GM23338 (cell line): ENCODE data around the gene FBL. TPM values are rescaled to one million over a fixed set of nuclear protein-coding genes. Genes with fewer than 3 reads are reported as not detected.

Experiments
- ATAC-seq: fragments of 200-7000 bp; cut with Tn5 transposase; 3 replicates; pipeline ENCODE4 v1.9.1; 2020
- DNase-seq: peaks from one replicate; pipeline ENCODE4 v3.0.0-alpha.2; 2015; ENCODE audit warnings: low spot score
- H2AFZ ChIP-seq: fragments of 200-600 bp; sonication (generic); 2 replicates; pipeline ENCODE4 v1.8.0; 2016; ENCODE audit warnings: antibody characterized with exemption, mild to moderate bottlenecking, moderate library complexity
- H3F3A ChIP-seq: fragments of 200-600 bp; sonication (generic); replicated peaks from 2 replicates; pipeline ENCODE4 v1.8.0; 2017; ENCODE audit warnings: antibody characterized with exemption, mixed run types, low read depth
- H3K27ac ChIP-seq: fragments of 200-600 bp; sonication (generic); 2 replicates; pipeline ENCODE4 v1.6.1; 2016; ENCODE audit warnings: low read depth
- H3K27me3 ChIP-seq: fragments of 200-600 bp; sonication (generic); 2 replicates; pipeline ENCODE4 v1.8.0; 2016; ENCODE audit warnings: mild to moderate bottlenecking, mixed run types, moderate library complexity; ENCODE audit not compliant: insufficient read depth
- H3K36me3 ChIP-seq: fragments of 200-600 bp; sonication (generic); 2 replicates; pipeline ENCODE4 v1.8.0; 2016; ENCODE audit warnings: mild to moderate bottlenecking; ENCODE audit not compliant: insufficient read depth
- H3K4me1 ChIP-seq: fragments of 200-600 bp; sonication (generic); 2 replicates; pipeline ENCODE4 v1.8.0; 2016; ENCODE audit warnings: mild to moderate bottlenecking, moderate library complexity; ENCODE audit not compliant: insufficient read depth
- H3K4me2 ChIP-seq: fragments of 200-600 bp; sonication (generic); 2 replicates; pipeline ENCODE4 v1.7.1; 2017; ENCODE audit warnings: mixed run types
- H3K4me3 ChIP-seq: fragments of 200-600 bp; sonication (generic); 2 replicates; pipeline ENCODE4 v1.6.1; 2016; ENCODE audit warnings: mixed run types
- H3K79me2 ChIP-seq: fragments of 200-600 bp; sonication (generic); replicated peaks from 2 replicates; pipeline ENCODE4 v1.8.0; 2017; ENCODE audit warnings: mild to moderate bottlenecking; ENCODE audit not compliant: insufficient read depth
- H3K9me2 ChIP-seq: fragments of 200-600 bp; sonication (generic); 2 replicates; pipeline ENCODE4 v1.8.0; 2017; ENCODE audit not compliant: insufficient read depth
- H4K20me1 ChIP-seq: fragments of 200-600 bp; sonication (generic); replicated peaks from 2 replicates; pipeline ENCODE4 v1.8.0; 2017; ENCODE audit warnings: mild to moderate bottlenecking; ENCODE audit not compliant: insufficient read depth
- H3K27ac Mint-ChIP-seq: 2 replicates; pipeline ENCODE4 v1.8.0; 2020; ENCODE audit warnings: inconsistent platforms, mild to moderate bottlenecking, moderate library complexity, mixed read lengths
- H3K27me3 Mint-ChIP-seq: 3 replicates; pipeline ENCODE4 v1.8.0; 2022; ENCODE audit warnings: low read depth, mild to moderate bottlenecking, moderate library complexity, mixed read lengths, inconsistent platforms; ENCODE audit not compliant: insufficient read depth, poor library complexity
- H3K36me3 Mint-ChIP-seq: 3 replicates; pipeline ENCODE4 v1.8.0; 2021; ENCODE audit warnings: low read depth, mild to moderate bottlenecking, inconsistent platforms, moderate library complexity, mixed read lengths
- H3K4me1 Mint-ChIP-seq: 3 replicates; pipeline ENCODE4 v1.8.0; 2020; ENCODE audit warnings: mild to moderate bottlenecking, inconsistent platforms, mixed read lengths
- H3K4me3 Mint-ChIP-seq: 3 replicates; pipeline ENCODE4 v1.8.0; 2021; ENCODE audit warnings: moderate library complexity, mild to moderate bottlenecking, inconsistent platforms, mixed read lengths
- H3K9me3 Mint-ChIP-seq: 3 replicates; pipeline ENCODE4 v1.8.0; 2020; ENCODE audit warnings: moderate library complexity, mild to moderate bottlenecking, inconsistent platforms, mixed read lengths
- CREB1 ChIP-seq: fragments of 250-450 bp; sonication (Bioruptor Pico); IDR thresholded peaks from 2 replicates; pipeline ENCODE4 v1.5.0; 2020; ENCODE audit warnings: low read depth, mild to moderate bottlenecking, moderate library complexity
- EZH2 ChIP-seq: fragments of 200-600 bp; sonication (generic); IDR thresholded peaks from one replicate; pipeline ENCODE4 v1.8.0; 2017; ENCODE audit warnings: antibody characterized with exemption, mild to moderate bottlenecking, low read depth; ENCODE audit not compliant: unreplicated experiment
- EZH2phosphoT487 ChIP-seq: fragments of 200-600 bp; sonication (generic); IDR thresholded peaks from one replicate; pipeline ENCODE4 v1.8.1; 2018; ENCODE audit warnings: antibody characterized with exemption; ENCODE audit not compliant: unreplicated experiment
- NANOG ChIP-seq: IDR thresholded peaks from 2 replicates; pipeline ENCODE4 v1.6.1; 2016; ENCODE audit warnings: antibody characterized with exemption, borderline replicate concordance
- POLR2AphosphoS5 ChIP-seq: IDR thresholded peaks from 2 replicates; pipeline ENCODE4 v1.6.1; 2016; ENCODE audit warnings: antibody characterized with exemption, low read depth
- ZNF114 ChIP-seq: fragments of 250-450 bp; sonication (Bioruptor Pico); IDR thresholded peaks from 2 replicates; pipeline ENCODE4 v1.5.0; 2020; ENCODE audit warnings: mild to moderate bottlenecking, moderate library complexity
- ZNF331 ChIP-seq: fragments of 250-450 bp; sonication (Bioruptor Pico); IDR thresholded peaks from 2 replicates; pipeline ENCODE4 v1.5.0; 2020; ENCODE audit warnings: low read depth, mild to moderate bottlenecking, moderate library complexity
- polyA plus RNA-seq: library from polyadenylated mRNA; unstranded; fragments of >200 nt; fragmentation: Nextera tagmentation; extraction: Ambion mirVana; gene quantifications from 2 replicates; pipeline ENCODE4 v1.2.1, GENCODE V29; 2016
- total RNA-seq: library from RNA; depleted of rRNA; stranded (reverse); fragments of >200 nt; shearing (Covaris generic); gene quantifications from 2 replicates; pipeline ENCODE4 v1.2.3, GENCODE V29; 2014
- TF ChIP-seq, protein P1 (sequence below), 2 experiments: fragments of 200-600 bp in 1 of 2; sonication (generic) in 1 of 2; conservative IDR thresholded peaks; 2 replicates each; pipeline versions ENCODE4 v1.5.1 to v1.6.1; 2016 to 2017; ENCODE audit warnings: antibody characterized with exemption in 2 of 2, low read depth in 2 of 2, mild to moderate bottlenecking in 2 of 2, moderate library complexity in 1 of 2
- TF ChIP-seq, protein P2 (sequence below): IDR thresholded peaks from 2 replicates; pipeline ENCODE4 v1.6.1; 2016; ENCODE audit warnings: antibody characterized with exemption

The FBL gene
- total and polyA plus RNA-seq, 2 experiments from 2014 or later: 403 to 553 TPM

DNA sequence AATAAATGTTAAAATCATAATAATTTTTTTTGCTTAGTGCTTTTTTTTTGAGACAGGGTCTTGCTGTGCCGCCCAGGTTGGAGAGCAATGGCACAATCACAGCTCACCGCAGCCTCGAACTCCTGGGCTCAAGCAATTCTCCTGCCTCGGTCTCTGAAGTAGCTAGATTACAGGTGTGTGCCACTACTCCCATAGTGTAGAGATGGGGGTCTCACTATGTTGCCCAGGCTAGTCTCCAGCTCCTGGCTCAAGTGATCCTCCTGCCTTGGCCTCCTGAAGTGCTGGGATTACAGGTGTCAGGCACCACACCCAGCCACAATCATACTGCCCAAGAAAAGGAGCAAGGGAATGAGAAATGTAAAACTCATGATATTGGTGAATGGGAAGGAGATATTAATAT lies 5.1 kb downstream of the FBL start (continued):
- TF ChIP-seq, protein P1, sequence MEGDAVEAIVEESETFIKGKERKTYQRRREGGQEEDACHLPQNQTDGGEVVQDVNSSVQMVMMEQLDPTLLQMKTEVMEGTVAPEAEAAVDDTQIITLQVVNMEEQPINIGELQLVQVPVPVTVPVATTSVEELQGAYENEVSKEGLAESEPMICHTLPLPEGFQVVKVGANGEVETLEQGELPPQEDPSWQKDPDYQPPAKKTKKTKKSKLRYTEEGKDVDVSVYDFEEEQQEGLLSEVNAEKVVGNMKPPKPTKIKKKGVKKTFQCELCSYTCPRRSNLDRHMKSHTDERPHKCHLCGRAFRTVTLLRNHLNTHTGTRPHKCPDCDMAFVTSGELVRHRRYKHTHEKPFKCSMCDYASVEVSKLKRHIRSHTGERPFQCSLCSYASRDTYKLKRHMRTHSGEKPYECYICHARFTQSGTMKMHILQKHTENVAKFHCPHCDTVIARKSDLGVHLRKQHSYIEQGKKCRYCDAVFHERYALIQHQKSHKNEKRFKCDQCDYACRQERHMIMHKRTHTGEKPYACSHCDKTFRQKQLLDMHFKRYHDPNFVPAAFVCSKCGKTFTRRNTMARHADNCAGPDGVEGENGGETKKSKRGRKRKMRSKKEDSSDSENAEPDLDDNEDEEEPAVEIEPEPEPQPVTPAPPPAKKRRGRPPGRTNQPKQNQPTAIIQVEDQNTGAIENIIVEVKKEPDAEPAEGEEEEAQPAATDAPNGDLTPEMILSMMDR (conservative IDR thresholded peaks at IDR 0.05; ENCODE audit: low read depth in 2 of 2): no peak
- no peak for TF ChIP-seq NANOG
- no peak for TF ChIP-seq EZH2
- TF ChIP-seq POLR2AphosphoS5: no peak
- TF ChIP-seq, protein P2, sequence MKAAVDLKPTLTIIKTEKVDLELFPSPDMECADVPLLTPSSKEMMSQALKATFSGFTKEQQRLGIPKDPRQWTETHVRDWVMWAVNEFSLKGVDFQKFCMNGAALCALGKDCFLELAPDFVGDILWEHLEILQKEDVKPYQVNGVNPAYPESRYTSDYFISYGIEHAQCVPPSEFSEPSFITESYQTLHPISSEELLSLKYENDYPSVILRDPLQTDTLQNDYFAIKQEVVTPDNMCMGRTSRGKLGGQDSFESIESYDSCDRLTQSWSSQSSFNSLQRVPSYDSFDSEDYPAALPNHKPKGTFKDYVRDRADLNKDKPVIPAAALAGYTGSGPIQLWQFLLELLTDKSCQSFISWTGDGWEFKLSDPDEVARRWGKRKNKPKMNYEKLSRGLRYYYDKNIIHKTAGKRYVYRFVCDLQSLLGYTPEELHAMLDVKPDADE: no peak
- TF ChIP-seq EZH2phosphoT487: no peak
- no peak for TF ChIP-seq ZNF331 (CRISPR knock-in tag)
- TF ChIP-seq ZNF114 (CRISPR knock-in tag): no peak
- no peak for TF ChIP-seq CREB1 (CRISPR knock-in tag)

DNA sequence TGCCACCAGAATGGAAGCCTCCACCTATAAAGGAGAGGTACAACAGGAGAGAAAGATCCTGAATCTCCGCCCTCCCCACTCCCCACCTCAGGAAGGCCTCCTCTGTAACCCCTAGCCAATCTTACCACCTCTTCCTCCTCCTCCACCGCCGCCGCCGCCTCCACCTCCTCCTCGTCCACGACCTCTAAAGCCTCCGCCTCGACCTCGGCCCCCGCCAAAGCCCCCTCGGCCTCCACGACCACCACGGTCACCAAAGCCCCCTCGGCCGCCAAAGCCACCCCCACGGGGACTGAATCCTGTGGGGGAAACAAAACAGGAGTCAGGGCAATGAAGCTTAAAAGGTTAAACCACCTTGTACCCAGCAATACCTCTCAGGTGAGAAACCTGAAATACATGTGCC lies 5.7 kb downstream of the FBL start:
- peaks cover 3% of the 10 kb centered on the region; the same call in 2 of the 3 replicates for H3K9me3 Mint-ChIP-seq
- no peaks in the 10 kb centered on the region for H3K27me3 Mint-ChIP-seq
- Histone ChIP-seq H2AFZ (no peak overlapping the region), H3F3A (peaks cover 15% of the 10 kb centered on the region; the same call in 1 of the 2 replicates), H3K27me3 (no peaks in the 10 kb centered on the region), H4K20me1 (peaks cover 63% of the 10 kb centered on the region), H3K4me3 (no peak overlapping the region), H3K4me1 (peaks cover 18% of the 10 kb centered on the region), H3K79me2 (peaks cover 71% of the 10 kb centered on the region), H3K4me2 (no peak overlapping the region), H3K27ac (no peak overlapping the region), H3K9me2 (no peaks in the 10 kb centered on the region), H3K36me3 (peaks cover 42% of the 10 kb centered on the region)
- no peak overlapping the region for H3K4me3 Mint-ChIP-seq
- peaks cover 30% of the 10 kb centered on the region for H3K4me1 Mint-ChIP-seq
- TF ChIP-seq, protein P2: no peak
- TF ChIP-seq POLR2AphosphoS5 (no peak), EZH2phosphoT487 (no peak)
- DNase-seq (no peak), ATAC-seq (no peak)
- H3K36me3 Mint-ChIP-seq: peaks cover 49% of the 10 kb centered on the region
- H3K27ac Mint-ChIP-seq: no peak overlapping the region
